GM21515 (cell line): ENCODE data around the gene ANKMY1.

Experiments
- ATAC-seq: cut with Tn5 transposase; IDR thresholded peaks from one replicate; pipeline ENCODE4 v1.9.1; 2021; ENCODE audit not compliant: unreplicated experiment

The ANKMY1 gene

DNA sequence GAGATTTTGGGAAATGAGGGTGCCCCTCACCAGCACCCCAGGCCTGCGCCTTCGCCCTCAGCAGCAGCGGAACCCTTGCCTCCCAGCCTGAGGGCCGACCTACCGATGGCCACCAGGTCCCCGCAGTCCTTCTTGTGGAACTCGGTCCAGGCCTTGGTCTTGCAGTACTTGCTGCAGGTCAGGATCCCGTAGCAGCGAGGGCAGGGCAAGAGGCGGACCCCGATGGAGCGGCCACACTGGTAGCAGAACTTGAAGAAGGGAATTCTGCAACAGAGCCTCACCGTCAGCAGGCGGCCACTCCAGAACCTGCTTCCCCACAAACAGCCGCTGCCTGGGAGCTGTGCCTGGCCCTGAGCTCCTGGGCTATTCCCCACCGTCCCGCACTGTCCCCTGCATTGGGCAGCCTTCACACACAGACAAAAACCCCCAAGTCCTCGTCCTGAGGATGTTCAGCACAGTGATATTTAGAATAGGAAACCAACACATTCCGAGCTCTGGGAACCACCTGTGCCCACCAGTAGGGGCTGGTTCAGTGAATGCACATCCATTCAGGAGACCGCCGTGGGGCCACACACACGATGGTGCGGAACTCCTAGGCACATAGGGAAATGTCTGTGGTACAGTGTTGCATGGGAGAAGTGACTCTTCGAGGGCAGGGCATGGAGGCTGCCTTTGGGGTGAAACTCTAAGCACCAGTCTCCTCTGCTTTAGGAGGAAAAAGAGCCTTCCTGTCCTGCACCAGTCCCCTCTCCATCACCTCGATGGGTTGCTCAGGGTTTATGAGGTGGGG, 76.8 kb downstream of the ANKMY1 start:
- ATAC-seq = no peak

- no peak for ATAC-seq
Observed at GRCh38 chr2:240479111-240479501, 78.7 kb downstream of the ANKMY1 start.

DNA sequence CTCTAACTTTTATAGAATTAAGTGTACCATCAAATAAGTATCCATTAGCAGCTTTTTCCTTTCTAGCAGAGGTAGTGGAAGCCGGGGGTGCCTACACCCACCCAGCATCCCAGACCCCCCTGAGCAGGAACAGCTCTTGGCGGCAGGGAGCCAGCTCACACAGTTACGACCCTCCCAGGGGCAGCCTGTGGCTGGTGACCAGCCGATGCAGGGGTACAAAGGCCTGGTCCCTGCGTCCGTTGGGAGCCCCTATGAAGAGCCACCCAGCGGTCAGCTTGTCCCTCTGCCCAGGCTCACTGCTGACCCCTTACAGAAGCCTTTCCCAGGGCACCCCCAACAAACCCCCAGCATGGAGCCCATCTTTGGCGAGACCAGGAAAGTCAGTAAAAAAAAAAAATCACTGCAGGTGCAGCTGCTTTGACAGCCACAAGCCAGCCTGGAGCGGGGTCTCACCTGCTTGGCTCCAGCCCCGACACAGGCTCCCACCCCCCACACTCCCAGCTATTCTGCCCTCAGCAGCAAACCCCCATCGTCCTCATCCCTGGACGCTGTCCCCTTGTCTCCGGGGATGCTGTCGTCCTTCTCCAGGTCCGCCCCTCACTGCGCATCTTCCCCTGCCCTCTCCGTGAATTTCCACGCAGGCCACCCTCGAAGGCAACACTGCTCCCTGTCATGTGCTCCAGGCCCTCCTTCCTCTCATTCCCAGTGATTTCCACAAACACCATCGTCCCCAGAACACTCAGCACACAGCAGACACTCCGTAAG, 79.3 kb downstream of the ANKMY1 start:
- ATAC-seq = no peak

GRCh38 chr2:240477916-240478315, 79.9 kb downstream of the ANKMY1 start:
- ATAC-seq = no peak

DNA sequence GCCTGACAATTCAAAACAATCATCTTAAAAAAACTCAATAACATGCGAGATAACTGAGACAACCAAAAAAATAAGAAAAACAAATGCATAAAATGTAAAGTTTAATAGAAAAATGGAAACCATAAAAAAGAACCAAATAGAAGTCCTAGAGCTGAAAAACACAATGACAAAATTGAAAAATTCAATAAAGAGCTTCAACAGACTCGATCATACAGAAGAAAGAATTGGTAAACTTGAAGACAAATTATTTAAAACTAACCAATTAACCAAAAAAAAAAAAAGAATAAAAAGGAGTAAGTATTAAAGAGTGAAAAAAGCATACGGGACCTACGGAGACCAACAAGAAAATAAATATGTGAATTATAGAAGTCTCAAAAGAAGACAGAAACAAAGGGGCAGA, 84.6 kb downstream of the ANKMY1 start:
- ATAC-seq = no peak

GRCh38 chr2:240472078-240472790, 85.6 kb downstream of the ANKMY1 start:
- ATAC-seq = no peak

DNA sequence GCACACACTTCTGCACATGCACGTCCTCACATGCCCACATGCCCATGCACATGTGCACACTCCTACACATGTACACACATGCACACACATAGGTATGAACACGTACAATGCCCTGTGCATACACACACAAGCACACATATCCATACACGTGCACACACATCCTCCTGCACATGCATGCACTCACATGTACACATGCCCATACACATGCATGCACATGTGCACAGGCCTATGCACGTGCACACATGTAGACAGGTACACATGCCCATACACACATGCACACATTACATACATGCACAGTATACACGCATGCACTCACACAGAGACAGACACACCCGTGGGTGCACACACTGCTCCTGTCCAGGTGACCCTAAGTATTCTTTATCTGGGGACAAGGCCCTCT, 88.0 kb downstream of the ANKMY1 start:
- ATAC-seq = no peak

DNA sequence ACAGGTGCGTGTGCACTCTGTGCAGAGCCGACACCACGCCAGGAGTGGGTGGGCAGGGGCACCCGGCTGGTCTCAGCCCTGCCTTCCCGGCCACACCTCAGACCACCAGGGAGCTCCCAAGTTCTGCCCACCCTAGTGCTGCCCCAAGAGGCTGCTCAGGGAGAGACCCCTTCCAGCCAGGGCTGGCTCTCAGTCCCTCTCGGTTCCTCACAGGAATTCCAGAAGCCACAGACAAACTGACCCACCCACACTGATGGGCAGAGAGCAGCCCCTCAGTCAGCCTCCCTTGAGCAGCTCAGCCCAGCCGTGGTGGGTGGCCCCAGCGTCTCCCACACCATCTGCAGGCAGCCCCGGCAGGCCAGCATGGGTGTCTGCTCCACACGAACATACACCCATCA, 88.5 kb downstream of the ANKMY1 start:
- no peak for ATAC-seq

- no peak for ATAC-seq
Observed at GRCh38 chr2:240468303-240469238, 89.2 kb downstream of the ANKMY1 start.

- no peak for ATAC-seq
Observed at GRCh38 chr2:240467659-240468302, 90.0 kb downstream of the ANKMY1 start.

GRCh38 chr2:240467149-240467642, 90.6 kb downstream of the ANKMY1 start:
- ATAC-seq = no peak

- ATAC-seq = no peak
Observed at GRCh38 chr2:240466579-240467148, 91.1 kb downstream of the ANKMY1 start.

- no peak for ATAC-seq
Observed at GRCh38 chr2:240465765-240466578, 91.8 kb downstream of the ANKMY1 start.

DNA sequence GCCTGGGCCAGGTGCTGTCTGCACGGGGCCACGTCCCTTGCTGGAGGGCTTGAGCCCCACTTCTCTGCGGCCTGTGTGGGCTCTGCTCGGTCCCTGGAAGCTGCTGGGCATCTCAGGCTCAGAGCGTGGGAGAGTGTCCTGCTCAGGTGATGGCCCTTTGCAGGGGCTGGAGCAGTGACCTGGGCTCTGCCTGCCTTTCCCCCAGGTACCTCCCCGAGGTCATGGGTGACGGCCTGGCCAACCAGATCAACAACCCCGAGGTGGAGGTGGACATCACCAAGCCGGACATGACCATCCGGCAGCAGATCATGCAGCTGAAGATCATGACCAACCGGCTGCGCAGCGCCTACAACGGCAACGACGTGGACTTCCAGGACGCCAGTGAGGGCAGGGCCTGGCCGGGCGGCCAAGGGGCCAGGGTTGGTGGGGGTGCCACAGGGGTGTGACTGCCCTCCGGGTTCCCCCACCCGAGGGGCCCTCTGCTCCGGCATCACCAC, 92.5 kb downstream of the ANKMY1 start:
- ATAC-seq = no peak

- no peak for ATAC-seq
Observed at GRCh38 chr2:240464514-240465241, 93.1 kb downstream of the ANKMY1 start.

GRCh38 chr2:240463866-240464481, 93.8 kb downstream of the ANKMY1 start:
- ATAC-seq = no peak

GRCh38 chr2:240463274-240463865, 94.4 kb downstream of the ANKMY1 start:
- no peak for ATAC-seq
